GM19397 (cell line): ENCODE data around the gene ARHGEF28.

Experiments used
- ATAC-seq: cut with Tn5 transposase; IDR thresholded peaks from one replicate; pipeline ENCODE4 v1.9.1; 2021; ENCODE audit warnings: mild to moderate bottlenecking, moderate library complexity; ENCODE audit not compliant: unreplicated experiment

ARHGEF28 gene

GRCh38 chr5:73896097-73896496 is 270.1 kb downstream of the ARHGEF28 start:
- ATAC-seq = no peak

GRCh38 chr5:73896668-73897067 is 270.7 kb downstream of the ARHGEF28 start:
- no peak for ATAC-seq

- no peak for ATAC-seq
Observed at GRCh38 chr5:73897893-73898292, 271.9 kb downstream of the ARHGEF28 start.

GRCh38 chr5:73899055-73899454 is 273.1 kb downstream of the ARHGEF28 start:
- peak; percentile 71 for ATAC-seq

- ATAC-seq = no peak
Observed at GRCh38 chr5:73899916-73900315, 273.9 kb downstream of the ARHGEF28 start.

GRCh38 chr5:73900566-73900965 is 274.6 kb downstream of the ARHGEF28 start:
- ATAC-seq = no peak

- ATAC-seq = no peak
Observed at GRCh38 chr5:73901043-73901442, 275.0 kb downstream of the ARHGEF28 start.

- no peak for ATAC-seq
Observed at GRCh38 chr5:73901455-73901854, 275.5 kb downstream of the ARHGEF28 start.

- ATAC-seq = no peak
Observed at GRCh38 chr5:73902327-73903051, 276.5 kb downstream of the ARHGEF28 start.

- no peak for ATAC-seq
Observed at GRCh38 chr5:73903169-73903568, 277.2 kb downstream of the ARHGEF28 start.

- no peak for ATAC-seq
Observed at GRCh38 chr5:73906277-73906676, 280.3 kb downstream of the ARHGEF28 start.

- no peak for ATAC-seq
Observed at GRCh38 chr5:73907164-73907563, 281.2 kb downstream of the ARHGEF28 start.

GRCh38 chr5:73908395-73908794 is 282.4 kb downstream of the ARHGEF28 start:
- ATAC-seq = no peak

GRCh38 chr5:73908846-73909245 is 282.9 kb downstream of the ARHGEF28 start:
- no peak for ATAC-seq

- ATAC-seq = no peak
Observed at GRCh38 chr5:73909474-73909873, 283.5 kb downstream of the ARHGEF28 start.

GRCh38 chr5:73911761-73912393 is 285.9 kb downstream of the ARHGEF28 start:
- ATAC-seq = no peak

GRCh38 chr5:73912821-73913271 is 286.9 kb downstream of the ARHGEF28 start:
- ATAC-seq = no peak

- ATAC-seq = no peak
Observed at GRCh38 chr5:73913971-73914370, 288.0 kb downstream of the ARHGEF28 start.

- ATAC-seq = no peak
Observed at GRCh38 chr5:73915345-73915744, 289.3 kb downstream of the ARHGEF28 start.

- ATAC-seq = no peak
Observed at GRCh38 chr5:73917433-73917832, 291.4 kb downstream of the ARHGEF28 start.

- ATAC-seq = no peak
Observed at GRCh38 chr5:73917891-73918290, 291.9 kb downstream of the ARHGEF28 start.

GRCh38 chr5:73918791-73919221 is 292.8 kb downstream of the ARHGEF28 start:
- ATAC-seq = no peak
